ENCODE data around the gene TTC7B. TPM values are rescaled to one million over a fixed set of nuclear protein-coding genes. Genes with fewer than 3 reads are reported as not detected.

Gene TTC7B
- total and polyA plus RNA-seq, 12 donors, result 10.0 to 58.4 (median 24.7) TPM

GRCh38 chr14:90721619-90722305, 94.5 kb downstream of the TTC7B start:
- H3K9me3 ChIP-seq (replicated peaks in 1 of 3), result no peaks in the 10 kb centered on the region
- no peaks in the 10 kb centered on the region for H3K27me3 ChIP-seq
- WGBS, 4 donors, result 84 to 94% (median 93%) methylated on average over 10 of the region's 10 CpGs
- intact Hi-C loops (cut with DNase I), result no loop called here
- H3K4me3 ChIP-seq, result no peak overlapping the region
- TF ChIP-seq POLR2A (IDR thresholded peaks at IDR 0.05) (no peak), CTCF (IDR thresholded peaks at IDR 0.05) (no peak)
- peak in 1 of 7 donors; percentile 37 for DNase-seq
- H3K27ac ChIP-seq, result no peak overlapping the region
- no peaks in the 10 kb centered on the region for H3K4me1 ChIP-seq (replicated peaks in 1 of 2)
- no peaks in the 10 kb centered on the region for H3K36me3 ChIP-seq (replicated peaks in 1 of 2)

GRCh38 chr14:90720832-90721231, 95.4 kb downstream of the TTC7B start:
- no peaks in the 10 kb centered on the region for H3K9me3 ChIP-seq (replicated peaks in 1 of 3)
- no peaks in the 10 kb centered on the region for H3K27me3 ChIP-seq
- no peaks in the 10 kb centered on the region for H3K4me1 ChIP-seq (replicated peaks in 1 of 2)
- H3K36me3 ChIP-seq (replicated peaks in 1 of 2), result no peaks in the 10 kb centered on the region
- DNase-seq, result no peak
- TF ChIP-seq CTCF (IDR thresholded peaks at IDR 0.05) (no peak), POLR2A (IDR thresholded peaks at IDR 0.05) (no peak)
- H3K4me3 ChIP-seq, result no peak overlapping the region
- intact Hi-C loops (cut with DNase I), result no loop called here
- H3K27ac ChIP-seq, result no peak overlapping the region
- 72 to 83% (median 74%) methylated on average over 5 of the region's 5 CpGs for WGBS, 4 donors

GRCh38 chr14:90720336-90720735, 95.9 kb downstream of the TTC7B start:
- no peak for TF ChIP-seq POLR2A (IDR thresholded peaks at IDR 0.05)
- TF ChIP-seq CTCF (IDR thresholded peaks at IDR 0.05), result no peak
- DNase-seq, result no peak
- Histone ChIP-seq H3K36me3 (replicated peaks in 1 of 2) (no peaks in the 10 kb centered on the region), H3K27me3 (no peaks in the 10 kb centered on the region), H3K9me3 (replicated peaks in 1 of 3) (no peaks in the 10 kb centered on the region), H3K4me3 (no peak overlapping the region), H3K27ac (no peak overlapping the region), H3K4me1 (replicated peaks in 1 of 2) (no peaks in the 10 kb centered on the region)
- WGBS, 4 donors, result 81 to 90% (median 88%) methylated on average over 7 of the region's 7 CpGs
- intact Hi-C loops (cut with DNase I), result no loop called here

- H3K27me3 ChIP-seq, result no peaks in the 10 kb centered on the region
- H3K4me1 ChIP-seq (replicated peaks in 1 of 2), result peaks cover 0 to 4% of the 10 kb centered on the region in 2 donors
- H3K9me3 ChIP-seq (replicated peaks in 1 of 3), result no peaks in the 10 kb centered on the region
- TF ChIP-seq POLR2A (IDR thresholded peaks at IDR 0.05) (no peak), CTCF (IDR thresholded peaks at IDR 0.05) (no peak)
- WGBS, 4 donors, result 63 to 85% (median 75%) methylated on average over 2 to 3 of the region's 3 CpGs
- DNase-seq, result no peak
- no peak overlapping the region for H3K4me3 ChIP-seq
- H3K27ac ChIP-seq, result no peak overlapping the region
- intact Hi-C loops (cut with DNase I), result no loop called here
- H3K36me3 ChIP-seq (replicated peaks in 1 of 2), result no peaks in the 10 kb centered on the region
Measured at GRCh38 chr14:90717916-90718315, 98.3 kb downstream of the TTC7B start.

All from adrenal gland (tissue), 12 donors.